IPS DF 19.7 (cell line): ENCODE results near the gene PRKACB.
"Not testable (repeated sequence)": the region's sequence is repeated elsewhere in the genome, so short reads cannot be mapped to it uniquely, and the experiment has no call there.

Source experiments
- DNase-seq: peaks from one replicate; pipeline ENCODE4 v3.0.0-alpha.2; 2013; ENCODE audit warnings: low read depth, low spot score

Gene PRKACB

GRCh38 chr1:84269306-84269705 lies 125.2 kb downstream of the PRKACB start:
- DNase-seq = no peak

GRCh38 chr1:84271441-84272151 lies 127.5 kb downstream of the PRKACB start:
- no peak for DNase-seq

- DNase-seq = no peak
These were observed 128.3 kb downstream of the PRKACB start for GRCh38 chr1:84272401-84272800.

GRCh38 chr1:84277343-84278059 lies 133.4 kb downstream of the PRKACB start:
- no peak for DNase-seq

GRCh38 chr1:84278905-84279304 lies 134.8 kb downstream of the PRKACB start:
- DNase-seq = no peak

GRCh38 chr1:84280912-84281311 lies 136.8 kb downstream of the PRKACB start:
- no peak for DNase-seq

- no peak for DNase-seq
These were observed 138.8 kb downstream of the PRKACB start for GRCh38 chr1:84282780-84283333.

GRCh38 chr1:84283381-84283780 lies 139.3 kb downstream of the PRKACB start:
- no peak for DNase-seq

- DNase-seq = no peak
These were observed 142.0 kb downstream of the PRKACB start for GRCh38 chr1:84286071-84286470.

GRCh38 chr1:84287389-84287788 lies 143.3 kb downstream of the PRKACB start:
- DNase-seq = not testable (repeated sequence)
